WTC11 (cell line): Measurements from ENCODE around the gene IMMT. TPM values are rescaled to one million over a fixed set of nuclear protein-coding genes. Genes with fewer than 3 reads are reported as not detected.
A peak's percentile ranks its signal among the peaks of the same experiment; 100 is the strongest.
"Not testable (repeated sequence)": the region's sequence is repeated elsewhere in the genome, so short reads cannot be mapped to it uniquely, and the experiment has no call there.

Source experiments
- ATAC-seq: fragments of 200-7000 bp; cut with Tn5 transposase; 2 replicates; pipeline ENCODE4 v1.10.0; 2021; ENCODE audit warnings: mild to moderate bottlenecking, moderate library complexity
- CTCF ChIA-PET: fragments of 300-600 bp; sonication (Branson Sonifier 250); formaldehyde crosslinking; loops from one replicate; lab custom pipeline; 2021; ENCODE audit warnings: antibody characterized with exemption; lab: Charles Lee
- POLR2A ChIA-PET: fragments of 350-600 bp; sonication (Branson Sonifier 250); formaldehyde crosslinking; loops from one replicate; lab custom pipeline; 2021; ENCODE audit warnings: antibody characterized with exemption; lab: Charles Lee
- DNase-seq: peaks from one replicate; pipeline ENCODE4 v3.0.0; 2021; ENCODE audit warnings: low spot score
- H3K27ac Mint-ChIP-seq: 2 replicates; pipeline ENCODE4 v1.8.0; 2021; ENCODE audit warnings: mixed read lengths
- H3K27me3 Mint-ChIP-seq: 2 replicates; pipeline ENCODE4 v1.8.0; 2021; ENCODE audit warnings: low read depth, mild to moderate bottlenecking, moderate library complexity, mixed read lengths
- H3K36me3 Mint-ChIP-seq: 2 replicates; pipeline ENCODE4 v1.8.0; 2021; ENCODE audit warnings: mixed read lengths
- H3K4me1 Mint-ChIP-seq: 2 replicates; pipeline ENCODE4 v1.8.0; 2022; ENCODE audit warnings: mixed read lengths
- H3K4me3 Mint-ChIP-seq: 2 replicates; pipeline ENCODE4 v1.8.0; 2021; ENCODE audit warnings: mild to moderate bottlenecking, moderate library complexity, mixed read lengths
- H3K9me3 Mint-ChIP-seq: 2 replicates; pipeline ENCODE4 v1.8.0; 2021; ENCODE audit warnings: mixed read lengths
- AR ChIP-seq: fragments of 250-450 bp; sonication (Bioruptor Pico); IDR thresholded peaks from 2 replicates; pipeline ENCODE4 v1.9.0; 2021; ENCODE audit warnings: mild to moderate bottlenecking
- ATF1 ChIP-seq: sonication (generic); formaldehyde crosslinking; IDR thresholded peaks from 2 replicates; pipeline ENCODE4 v1.8.1; 2023; ENCODE audit warnings: mild to moderate bottlenecking, moderate library complexity, missing genetic modification reagents
- CDX4 ChIP-seq: fragments of 250-450 bp; sonication (Bioruptor Pico); IDR thresholded peaks from 2 replicates; pipeline ENCODE4 v1.9.0; 2021; ENCODE audit warnings: moderate library complexity, mild to moderate bottlenecking, inconsistent platforms, borderline replicate concordance
- CREB1 ChIP-seq: sonication (generic); formaldehyde crosslinking; IDR thresholded peaks from 2 replicates; pipeline ENCODE4 v1.8.0; 2023; ENCODE audit warnings: mild to moderate bottlenecking, missing genetic modification reagents
- ELF4 ChIP-seq: sonication (generic); formaldehyde crosslinking; IDR thresholded peaks from 2 replicates; pipeline ENCODE4 v1.8.1; 2022; ENCODE audit warnings: low read depth, mild to moderate bottlenecking, moderate library complexity, missing genetic modification reagents
- FOXJ3 ChIP-seq: sonication (generic); formaldehyde crosslinking; IDR thresholded peaks from 2 replicates; pipeline ENCODE4 v1.9.0; 2021; ENCODE audit warnings: missing genetic modification reagents, mild to moderate bottlenecking, borderline replicate concordance
- FOXP4 ChIP-seq: sonication (generic); formaldehyde crosslinking; IDR thresholded peaks from 2 replicates; pipeline ENCODE4 v1.8.0; 2022; ENCODE audit warnings: mild to moderate bottlenecking, missing genetic modification reagents
- JUN ChIP-seq: sonication (generic); formaldehyde crosslinking; IDR thresholded peaks from 2 replicates; pipeline ENCODE4 v1.8.0; 2023; ENCODE audit warnings: mild to moderate bottlenecking, missing genetic modification reagents
- MYBL2 ChIP-seq: sonication (generic); formaldehyde crosslinking; IDR thresholded peaks from 2 replicates; pipeline ENCODE4 v1.8.1; 2023; ENCODE audit warnings: mild to moderate bottlenecking, moderate library complexity, missing genetic modification reagents
- NFE2L1 ChIP-seq: sonication (generic); formaldehyde crosslinking; IDR thresholded peaks from 2 replicates; pipeline ENCODE4 v1.8.1; 2023; ENCODE audit warnings: missing genetic modification reagents
- NR2C2 ChIP-seq: sonication (generic); formaldehyde crosslinking; IDR thresholded peaks from 2 replicates; pipeline ENCODE4 v1.8.0; 2022; ENCODE audit warnings: mild to moderate bottlenecking, missing genetic modification reagents
- OVOL2 ChIP-seq: fragments of 250-450 bp; sonication (Bioruptor Pico); IDR thresholded peaks from 2 replicates; pipeline ENCODE4 v1.9.0; 2021; ENCODE audit warnings: mild to moderate bottlenecking, borderline replicate concordance
- PREB ChIP-seq: sonication (generic); formaldehyde crosslinking; IDR thresholded peaks from 2 replicates; pipeline ENCODE4 v1.8.1; 2022; ENCODE audit warnings: mild to moderate bottlenecking, missing genetic modification reagents, moderate library complexity, borderline replicate concordance
- PRRX2 ChIP-seq: fragments of 250-450 bp; sonication (Bioruptor Pico); IDR thresholded peaks from 2 replicates; pipeline ENCODE4 v1.8.0; 2021; ENCODE audit warnings: mild to moderate bottlenecking
- RELA ChIP-seq: sonication (generic); formaldehyde crosslinking; IDR thresholded peaks from 2 replicates; pipeline ENCODE4 v1.8.1; 2022; ENCODE audit warnings: missing genetic modification reagents, mild to moderate bottlenecking, borderline replicate concordance
- SMAD4 ChIP-seq: sonication (generic); formaldehyde crosslinking; IDR thresholded peaks from 2 replicates; pipeline ENCODE4 v1.8.0; 2022; ENCODE audit warnings: mild to moderate bottlenecking, missing genetic modification reagents
- SP1 ChIP-seq: sonication (generic); formaldehyde crosslinking; conservative IDR thresholded peaks from 2 replicates; pipeline ENCODE4 v1.8.1; 2022; ENCODE audit warnings: missing genetic modification reagents
- TEAD4 ChIP-seq: sonication (generic); formaldehyde crosslinking; IDR thresholded peaks from 2 replicates; pipeline ENCODE4 v1.8.0; 2022; ENCODE audit warnings: mild to moderate bottlenecking, missing genetic modification reagents
- TP53 ChIP-seq: sonication (generic); formaldehyde crosslinking; IDR thresholded peaks from 2 replicates; pipeline ENCODE4 v1.8.1; 2023; ENCODE audit warnings: mild to moderate bottlenecking, missing genetic modification reagents
- USF1 ChIP-seq: sonication (generic); formaldehyde crosslinking; IDR thresholded peaks from 2 replicates; pipeline ENCODE4 v1.8.0; 2022; ENCODE audit warnings: mild to moderate bottlenecking, missing genetic modification reagents
- ZNF138 ChIP-seq: sonication (generic); formaldehyde crosslinking; conservative IDR thresholded peaks from 2 replicates; pipeline ENCODE4 v1.8.1; 2022; ENCODE audit warnings: mild to moderate bottlenecking, moderate library complexity, missing genetic modification reagents
- ZNF232 ChIP-seq: sonication (generic); formaldehyde crosslinking; IDR thresholded peaks from 2 replicates; pipeline ENCODE4 v1.8.0; 2022; ENCODE audit warnings: mild to moderate bottlenecking, missing genetic modification reagents
- total RNA-seq: library from RNA; stranded (reverse); gene quantifications from 3 replicates; pipeline ENCODE4 v1.2.3, GENCODE V29; 2021

The IMMT gene
- total RNA-seq, 1 experiment from 2014 or later = 102 TPM

- TF ChIP-seq PRRX2 (CRISPR knock-in tag) (0 out of 2 replicates have a peak, but pooled peaks have one; percentile 32), NR2C2 (CRISPR knock-in tag) (peak; percentile 90), NFE2L1 (peak; percentile 85), CREB1 (CRISPR knock-in tag) (no peak), ELF4 (CRISPR knock-in tag) (peak; percentile 80; the same call in 1 of the 2 replicates), AR (CRISPR knock-in tag) (no peak), JUN (peak; percentile 75; the same call in 1 of the 2 replicates), ZNF232 (CRISPR knock-in tag) (0 out of 2 replicates have a peak, but pooled peaks have one; percentile 46), SP1 (peak; percentile 78), PREB (CRISPR knock-in tag) (0 out of 2 replicates have a peak, but pooled peaks have one; percentile 68), SMAD4 (no peak), MYBL2 (peak; percentile 90), RELA (CRISPR knock-in tag) (peak; percentile 82; the same call in 1 of the 2 replicates), CDX4 (CRISPR knock-in tag) (no peak), ATF1 (CRISPR knock-in tag) (no peak), ZNF138 (no peak), FOXJ3 (CRISPR knock-in tag) (no peak), TP53 (CRISPR knock-in tag) (no peak)
- TF ChIP-seq, all 79 proteins: peak for 32
These were observed at the start of gene IMMT (continued) for GRCh38 chr2:86195055-86195807.

GRCh38 chr2:86244781-86245180 lies 49.5 kb upstream of the IMMT start:
- CTCF ChIA-PET, H3K4me3 Mint-ChIP-seq, H3K27ac Mint-ChIP-seq, H3K27me3 Mint-ChIP-seq, H3K36me3 Mint-ChIP-seq, H3K4me1 Mint-ChIP-seq, ATAC-seq, DNase-seq, H3K9me3 Mint-ChIP-seq: not testable (repeated sequence)
- POLR2A ChIA-PET = interaction anchor here (0.6 kb wide), 1 partner anchor 124 kb away, joined by 5 read pairs; no protein-coding TSS in a partner anchor

GRCh38 chr2:86243950-86244733 lies 48.9 kb upstream of the IMMT start:
- ATAC-seq (no peak; the same call in 1 of the 2 replicates), DNase-seq (no peak)
- POLR2A ChIA-PET = interaction anchor here (0.6 kb wide), 1 partner anchor 124 kb away, joined by 5 read pairs; no protein-coding TSS in a partner anchor
- Mint-ChIP-seq H3K27ac (no peak overlapping the region), H3K4me1 (peaks cover 5% of the 10 kb centered on the region), H3K9me3 (no peaks in the 10 kb centered on the region), H3K4me3 (no peak overlapping the region), H3K36me3 (no peaks in the 10 kb centered on the region), H3K27me3 (peaks cover 6% of the 10 kb centered on the region; the same call in 1 of the 2 replicates)
- CTCF ChIA-PET = interaction anchor here (1.0 kb wide), 2 partner anchors 23 to 28 kb away, joined by 3 read pairs; no protein-coding TSS in a partner anchor
- TF ChIP-seq FOXP4 (CRISPR knock-in tag) = no peak
- TF ChIP-seq ZNF232 (CRISPR knock-in tag) = no peak
- no peak for TF ChIP-seq TEAD4
- no peak for TF ChIP-seq USF1 (CRISPR knock-in tag)
- no peak for TF ChIP-seq ATF1 (CRISPR knock-in tag)
- TF ChIP-seq PRRX2 (CRISPR knock-in tag) = no peak
- no peak for TF ChIP-seq JUN
- TF ChIP-seq OVOL2 (CRISPR knock-in tag) = no peak
